G401 (cell line): ENCODE results near the gene TNFSF18. TPM values are rescaled to one million over a fixed set of nuclear protein-coding genes. Genes with fewer than 3 reads are reported as not detected.

Source experiments
- DNase-seq: peaks from one replicate; pipeline ENCODE4 v3.0.0-alpha.2; 2015; ENCODE audit warnings: low spot score
- in situ Hi-C: cut with HindIII; loops from 2 replicates; pipeline ENCODE4 v1.10.0; 2016; ENCODE audit warnings: low sequenced_read_pairs, mixed read lengths
- total RNA-seq: library from RNA; depleted of rRNA; stranded (reverse); fragments of >200 nt; shearing (Covaris generic); gene quantifications from 2 replicates; pipeline ENCODE4 v1.2.3, GENCODE V29; 2014

TNFSF18 gene
- total RNA-seq, 1 experiment from 2014 or later = not detected

GRCh38 chr1:173043253-173043652, 7.5 kb downstream of the TNFSF18 start:
- no peak for DNase-seq
- in situ Hi-C loops = no loop called here

DNA sequence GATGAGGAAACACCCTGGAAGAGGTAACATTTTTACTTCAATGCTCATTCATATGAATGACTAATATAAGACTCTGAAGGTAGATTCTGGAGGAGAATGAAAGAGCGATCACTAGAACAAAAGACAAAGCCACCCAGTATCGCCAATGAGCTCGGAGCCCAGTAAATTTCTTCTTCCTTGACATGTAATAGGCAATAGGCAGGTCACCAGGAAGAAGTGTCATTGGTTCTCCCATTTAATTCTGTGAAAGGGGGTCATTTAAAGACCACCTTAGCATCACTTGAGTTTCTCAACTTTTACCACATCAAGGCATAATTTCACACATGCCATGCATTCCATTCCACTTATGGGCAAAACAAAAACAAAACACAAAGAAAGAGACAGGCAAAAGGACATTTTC, 7.9 kb downstream of the TNFSF18 start:
- DNase-seq = no peak
- in situ Hi-C loops = no loop called here

DNA sequence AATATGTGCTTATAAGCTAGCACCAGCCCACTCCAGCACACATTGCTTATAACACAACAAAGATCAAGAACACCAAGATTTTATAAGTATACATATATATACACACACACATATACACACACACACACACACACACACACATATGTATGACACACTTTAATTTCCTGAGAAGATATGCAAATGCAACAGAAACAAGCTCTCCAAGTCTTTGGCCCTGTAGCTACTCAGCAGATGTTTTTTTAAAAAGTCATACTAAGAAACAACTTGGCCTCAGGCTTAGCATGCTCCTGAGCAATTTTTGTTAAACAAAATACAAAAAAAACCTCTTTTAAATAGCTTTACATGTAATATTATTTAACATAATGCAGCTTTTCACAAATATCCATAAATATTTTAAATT, 11.1 kb downstream of the TNFSF18 start:
- no peak for DNase-seq
- in situ Hi-C loops = no loop called here

DNA sequence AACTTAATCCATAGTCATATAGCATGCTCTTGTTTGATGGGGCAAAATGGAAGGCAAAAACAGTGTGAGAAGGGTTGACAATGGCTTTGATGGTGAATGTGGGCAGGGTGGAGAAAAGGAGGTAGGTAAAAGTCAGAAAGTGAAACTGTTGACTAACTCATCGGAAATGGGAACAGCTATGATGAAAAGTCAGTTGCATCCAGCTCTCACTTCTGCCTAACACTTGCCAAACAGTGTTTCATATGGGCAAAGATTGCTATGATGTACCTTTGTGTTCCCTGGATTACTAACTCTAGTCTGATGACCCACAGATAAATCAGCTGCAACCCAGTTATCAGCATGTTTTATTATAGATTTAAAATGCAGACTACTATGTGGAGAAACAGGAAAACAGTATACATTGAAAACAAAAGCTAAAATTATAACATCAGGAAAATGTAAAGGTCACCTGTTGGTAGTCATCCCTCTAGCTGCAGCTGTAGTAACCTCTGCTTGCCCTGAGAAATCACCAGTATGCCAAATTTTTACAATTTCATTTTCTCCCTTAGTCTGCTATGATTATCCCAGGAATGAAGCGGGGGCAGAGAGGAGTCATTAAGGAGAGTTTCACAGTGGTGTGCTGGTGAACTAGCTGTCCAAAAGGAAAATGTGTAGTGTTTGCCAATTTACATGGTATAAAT, 11.7 kb downstream of the TNFSF18 start:
- in situ Hi-C loops = no loop called here
- DNase-seq = no peak

GRCh38 chr1:173024543-173024942, 26.2 kb downstream of the TNFSF18 start:
- no peak for DNase-seq
- in situ Hi-C loops = no loop called here

DNA sequence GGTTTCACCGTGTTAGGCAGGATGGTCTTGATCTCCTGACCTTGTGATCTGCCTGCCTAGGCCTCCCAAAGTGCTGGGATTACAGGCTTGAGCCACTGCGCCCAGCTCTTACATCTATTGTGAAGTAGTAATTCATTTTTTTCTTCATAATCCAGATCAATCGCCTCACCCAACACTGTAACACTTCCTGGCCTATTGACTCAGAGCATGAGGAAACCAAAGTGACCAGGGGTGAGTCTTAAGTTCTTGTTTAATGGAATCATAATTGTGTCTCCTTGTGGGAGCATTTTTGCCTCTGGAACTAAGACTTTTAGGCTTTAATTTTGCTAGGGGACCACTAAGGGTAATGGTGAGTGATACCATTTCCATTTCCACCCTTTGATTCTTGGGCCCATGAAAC, 27.4 kb downstream of the TNFSF18 start:
- in situ Hi-C loops = no loop called here
- DNase-seq = no peak

GRCh38 chr1:173020138-173020750, 30.5 kb downstream of the TNFSF18 start:
- in situ Hi-C loops = no loop called here
- no peak for DNase-seq

GRCh38 chr1:173017792-173018191, 32.9 kb downstream of the TNFSF18 start:
- in situ Hi-C loops = no loop called here

DNA sequence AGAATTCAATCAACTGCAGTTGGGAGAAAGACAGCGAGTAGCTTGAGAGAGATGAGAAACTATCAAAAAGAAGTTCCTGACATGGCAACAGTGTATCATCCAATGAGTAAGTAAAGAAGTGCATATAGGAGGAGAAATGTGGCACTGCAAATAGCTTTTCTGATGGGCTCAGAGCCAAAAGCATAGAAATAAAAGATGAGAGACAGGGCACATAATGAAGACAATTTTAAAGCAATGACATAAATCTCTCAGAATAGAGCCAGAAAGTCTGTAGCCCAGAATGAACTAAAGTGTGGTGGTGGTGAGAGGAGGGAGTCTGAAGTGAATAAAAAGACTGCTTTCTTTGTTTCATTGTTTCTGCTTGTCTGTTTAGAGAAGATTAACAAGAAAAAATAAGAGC, 34.3 kb downstream of the TNFSF18 start:
- in situ Hi-C loops = no loop called here

More at GRCh38 chr1:173017792-173018191, 32.9 kb downstream of the TNFSF18 start:
- DNase-seq = no peak

DNA sequence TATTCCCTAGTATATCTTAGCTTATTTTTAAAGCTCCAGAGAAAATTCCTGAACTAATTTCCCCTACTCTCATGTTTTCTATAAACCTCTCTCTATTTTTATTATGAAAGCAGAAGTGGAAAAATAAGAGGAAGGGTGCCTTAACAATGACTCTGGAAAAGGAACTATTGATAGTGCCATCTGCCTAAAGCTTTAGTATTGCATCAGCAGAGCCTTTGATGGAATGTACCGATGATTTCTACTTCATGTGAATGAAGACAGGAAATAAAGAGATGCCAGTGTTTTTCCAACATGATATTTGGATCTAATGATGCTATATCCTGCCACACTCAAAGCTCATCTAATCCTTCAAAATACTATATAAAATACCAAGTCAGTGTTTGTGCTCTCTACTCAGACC, 35.1 kb downstream of the TNFSF18 start:
- no peak for DNase-seq
- in situ Hi-C loops = no loop called here

More for the DNA sequence above, 34.3 kb downstream of the TNFSF18 start:
- DNase-seq = no peak

- no peak for DNase-seq
These were observed 36.6 kb downstream of the TNFSF18 start for GRCh38 chr1:173014160-173014559.

DNA sequence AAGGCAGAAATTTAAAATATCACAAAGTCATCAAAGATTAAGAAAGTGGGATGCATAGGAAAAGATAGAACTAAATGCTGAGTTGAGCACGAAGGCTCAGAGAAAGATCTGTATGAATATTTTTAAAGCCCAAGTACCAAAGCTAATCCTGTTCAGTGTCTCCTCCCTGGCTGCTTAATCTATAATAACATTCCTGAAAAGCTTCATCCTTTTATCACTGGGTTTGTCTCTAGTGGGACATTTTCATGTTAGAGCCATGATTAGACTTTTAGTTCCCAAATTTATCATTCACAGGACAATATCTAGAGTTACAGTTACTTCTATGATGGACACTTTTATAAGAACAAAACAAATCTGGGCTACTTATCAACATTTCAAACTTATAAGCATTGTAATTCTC, 38.6 kb downstream of the TNFSF18 start:
- DNase-seq = no peak
- in situ Hi-C loops = no loop called here

More at GRCh38 chr1:173014160-173014559, 36.6 kb downstream of the TNFSF18 start:
- in situ Hi-C loops = no loop called here

- no peak for DNase-seq
- in situ Hi-C loops = no loop called here
These were observed 41.1 kb downstream of the TNFSF18 start for GRCh38 chr1:173009597-173009996.

DNA sequence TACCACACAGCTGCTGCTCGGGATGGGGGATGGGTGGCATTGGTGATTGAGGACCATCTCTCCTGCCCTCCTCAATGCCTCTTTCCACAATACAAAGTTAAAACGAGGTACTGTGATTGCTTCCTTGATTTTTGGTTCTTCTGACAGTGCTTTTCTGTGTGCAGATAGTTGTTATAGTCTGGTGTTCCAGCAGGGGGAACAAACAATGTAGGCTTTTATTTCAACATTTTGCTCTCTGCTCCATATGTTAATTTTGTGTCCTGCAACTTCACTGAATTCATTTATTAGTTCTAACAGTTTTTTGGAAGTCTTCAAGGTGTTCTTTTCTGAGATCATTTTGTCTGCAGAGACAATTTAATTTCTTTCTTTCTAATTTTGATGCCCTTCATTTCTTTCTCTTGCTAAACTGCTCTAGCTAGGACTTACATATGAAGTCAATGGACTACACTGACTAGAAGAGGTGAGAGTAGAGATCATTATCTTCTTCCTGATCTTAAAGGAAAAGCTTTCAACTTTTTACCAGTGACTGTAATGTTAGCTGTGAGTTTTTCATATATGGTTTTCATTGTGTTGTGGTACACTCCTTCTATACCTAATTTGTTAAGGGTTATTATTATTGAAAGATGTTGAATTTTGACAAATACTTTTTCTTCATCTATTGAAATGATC, 45.4 kb downstream of the TNFSF18 start:
- no peak for DNase-seq
- in situ Hi-C loops = no loop called here

DNA sequence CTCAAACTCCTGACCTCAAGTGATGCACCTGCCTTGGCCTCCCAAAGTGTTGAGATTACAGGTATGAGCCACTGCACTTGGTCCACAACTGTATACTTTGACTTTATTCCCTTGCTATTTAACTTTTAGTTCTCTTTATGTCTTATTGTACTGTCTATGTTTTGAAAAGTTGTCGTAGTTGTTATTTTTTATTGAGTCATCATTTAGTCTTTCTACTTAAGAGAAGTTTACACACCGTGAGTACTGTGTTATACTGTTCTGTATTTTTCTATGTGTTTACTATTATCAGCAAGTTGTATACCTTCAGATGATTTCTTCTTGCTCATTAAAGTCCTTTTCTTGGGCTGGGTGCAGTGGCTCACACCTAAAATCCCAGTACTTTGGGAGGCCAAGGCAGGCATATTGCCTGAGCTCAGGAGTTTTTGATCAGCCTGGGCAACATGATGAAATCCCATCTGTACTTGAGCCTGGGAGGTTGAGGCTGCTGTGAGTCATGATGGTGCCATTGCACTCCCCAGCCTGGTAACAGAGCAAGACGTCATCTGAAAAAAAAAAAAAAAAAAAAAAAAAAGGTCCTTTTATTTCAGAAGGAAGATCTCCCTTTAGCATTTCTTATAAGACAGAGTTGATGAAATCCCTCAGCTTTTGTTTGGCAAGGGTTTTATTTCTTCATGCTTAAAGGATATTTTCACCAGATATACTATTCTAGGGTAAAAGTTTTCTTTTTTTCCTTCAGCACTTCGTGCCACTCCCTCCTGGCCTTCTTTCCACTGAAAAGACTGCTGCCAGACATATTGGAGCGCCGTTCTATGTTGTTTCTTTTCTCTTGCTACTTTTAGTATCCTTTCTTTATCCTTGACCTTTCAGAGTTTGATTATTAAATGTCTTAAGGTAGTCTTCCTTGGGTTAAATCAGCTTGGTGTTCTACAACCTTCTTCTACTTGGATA, 47.6 kb downstream of the TNFSF18 start:
- in situ Hi-C loops = no loop called here
- DNase-seq = no peak

- DNase-seq = no peak
- in situ Hi-C loops = no loop called here
These were observed 51.4 kb downstream of the TNFSF18 start for GRCh38 chr1:172999349-172999748.

DNA sequence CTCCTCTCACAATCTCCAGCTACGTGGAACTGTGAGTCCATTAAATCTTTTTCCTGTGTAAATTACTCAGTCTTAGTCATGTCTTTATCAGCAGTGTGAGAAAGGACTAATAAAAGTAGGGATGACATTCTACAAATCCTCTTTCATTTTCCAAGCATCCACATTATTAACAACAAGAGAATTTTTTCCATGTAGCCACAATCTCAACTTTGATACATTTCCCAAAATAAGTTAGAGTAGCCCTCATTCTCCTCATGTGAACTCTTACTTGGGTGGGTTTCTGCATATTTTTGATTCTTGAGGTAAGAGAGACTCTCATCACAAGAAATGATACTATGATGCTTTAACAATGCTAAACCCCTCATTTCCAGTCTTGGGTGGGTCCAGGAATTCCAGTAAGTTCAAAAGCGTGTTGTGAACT, 52.8 kb downstream of the TNFSF18 start:
- no peak for DNase-seq
- in situ Hi-C loops = no loop called here

GRCh38 chr1:172993640-172994039, 57.1 kb downstream of the TNFSF18 start:
- no peak for DNase-seq
- in situ Hi-C loops = no loop called here

- in situ Hi-C loops = no loop called here
- no peak for DNase-seq
These were observed 58.9 kb downstream of the TNFSF18 start for GRCh38 chr1:172991674-172992400.
